ENCODE results near the gene TMEM179.

TMEM179 gene

DNA sequence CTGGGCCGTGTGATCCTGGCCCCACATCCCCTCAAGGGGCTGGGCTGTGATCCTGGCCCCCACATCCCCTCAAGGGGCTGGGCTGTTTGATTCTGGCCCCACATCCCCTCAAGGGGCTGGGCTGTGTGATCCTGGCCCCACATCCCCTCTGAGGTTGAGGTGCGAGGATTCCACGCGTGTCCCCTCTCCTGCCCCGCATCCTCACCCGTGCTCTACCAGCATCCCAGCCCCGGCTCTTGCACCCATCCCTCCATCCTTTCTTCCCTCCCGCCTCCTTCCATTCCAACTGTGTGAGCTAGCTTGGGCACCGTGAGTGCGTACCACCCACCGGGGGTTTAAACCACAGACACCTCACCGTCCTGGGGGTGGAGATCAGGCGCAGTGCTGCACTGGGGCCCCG is 31.1 kb upstream of the TMEM179 start:
- no peaks in the 10 kb centered on the region for H3K4me1 ChIP-seq (ENCODE audit: control insufficient read depth, insufficient read depth, low read length)
- H3K9me3 ChIP-seq (ENCODE audit: control insufficient read depth, insufficient read depth, low read length) = no peaks in the 10 kb centered on the region
- H3K36me3 ChIP-seq (ENCODE audit: control insufficient read depth, insufficient read depth, low read length) = no peaks in the 10 kb centered on the region
- H3K27me3 ChIP-seq (ENCODE audit: control insufficient read depth, insufficient read depth, low read length) = no peaks in the 10 kb centered on the region
- no peak overlapping the region for H3K4me3 ChIP-seq (ENCODE audit: low read depth, low read length)
- no peak overlapping the region for H3K9ac ChIP-seq (ENCODE audit: low read depth, low read length)

DNA sequence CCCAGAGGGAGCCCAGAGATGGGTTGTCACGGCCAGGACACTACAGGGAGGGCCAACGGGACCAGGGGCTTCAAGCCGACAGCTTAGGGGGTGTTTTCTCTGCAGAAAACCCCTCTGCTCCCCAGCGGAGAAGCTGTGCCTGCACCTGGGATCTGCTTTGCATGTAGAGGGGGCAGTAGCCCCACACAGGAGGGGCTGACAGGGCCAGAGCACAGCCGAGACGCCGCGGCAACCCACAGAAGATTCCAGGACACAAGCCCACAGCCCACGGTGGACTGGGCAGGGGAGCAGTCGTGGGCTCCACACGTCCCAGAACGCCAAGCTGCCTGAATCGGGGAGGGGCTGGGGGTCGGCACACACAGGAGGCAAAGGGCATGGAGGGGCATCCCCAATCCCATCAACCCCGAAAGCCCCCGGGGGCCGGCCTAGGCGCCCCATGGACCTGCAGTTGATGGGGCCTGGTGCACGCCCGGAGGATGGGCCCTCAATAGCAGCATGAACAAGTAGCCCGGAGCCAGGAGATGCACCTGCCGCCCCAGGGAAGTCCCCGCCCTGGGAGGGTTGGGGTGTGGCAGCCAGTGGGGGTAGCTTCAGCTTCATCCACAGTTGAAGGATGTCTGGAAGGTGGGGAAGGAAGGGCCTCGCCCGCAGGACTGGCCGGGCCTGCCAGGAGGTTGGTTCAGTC is 30.5 kb upstream of the TMEM179 start:
- Histone ChIP-seq H3K9ac (ENCODE audit: low read depth, low read length) (no peak overlapping the region), H3K4me3 (ENCODE audit: low read depth, low read length) (no peak overlapping the region), H3K4me1 (ENCODE audit: control insufficient read depth, insufficient read depth, low read length) (no peaks in the 10 kb centered on the region), H3K36me3 (ENCODE audit: control insufficient read depth, insufficient read depth, low read length) (no peaks in the 10 kb centered on the region), H3K9me3 (ENCODE audit: control insufficient read depth, insufficient read depth, low read length) (no peaks in the 10 kb centered on the region), H3K27me3 (ENCODE audit: control insufficient read depth, insufficient read depth, low read length) (no peaks in the 10 kb centered on the region)

DNA sequence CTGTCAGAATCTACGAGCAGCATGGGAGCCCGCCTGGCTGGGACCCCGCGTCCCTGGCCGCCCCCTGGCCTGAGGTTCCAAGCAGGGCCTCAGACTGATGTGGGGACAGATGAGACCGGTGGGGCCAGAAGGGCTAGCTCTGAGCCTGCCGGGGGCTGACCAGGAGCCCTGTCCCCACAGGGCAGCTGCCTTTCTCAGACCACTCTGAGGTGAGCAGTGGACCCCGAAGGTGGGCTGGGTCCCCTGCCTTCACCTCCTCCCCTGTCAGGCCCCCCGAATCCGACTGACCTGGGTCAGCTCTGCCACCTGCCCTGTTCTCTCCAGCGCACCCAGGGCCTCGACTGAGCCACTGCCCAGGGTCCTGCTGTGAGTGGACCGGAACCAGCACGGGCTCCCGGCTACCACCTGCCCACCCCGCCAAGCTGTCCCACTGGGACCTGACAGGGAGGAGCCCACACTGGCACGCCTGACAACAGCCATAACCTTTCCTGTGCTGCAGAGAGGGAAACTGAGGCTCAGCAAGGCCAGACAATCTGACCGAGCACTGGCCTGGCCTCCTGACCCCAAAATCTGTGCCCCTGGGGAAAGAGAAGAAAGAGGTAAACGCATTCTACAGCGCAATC is 29.7 kb upstream of the TMEM179 start:
- no peak overlapping the region for H3K9ac ChIP-seq (ENCODE audit: low read depth, low read length)
- H3K4me1 ChIP-seq (ENCODE audit: control insufficient read depth, insufficient read depth, low read length) = no peaks in the 10 kb centered on the region
- H3K9me3 ChIP-seq (ENCODE audit: control insufficient read depth, insufficient read depth, low read length) = no peaks in the 10 kb centered on the region
- H3K4me3 ChIP-seq (ENCODE audit: low read depth, low read length) = no peak overlapping the region
- no peaks in the 10 kb centered on the region for H3K27me3 ChIP-seq (ENCODE audit: control insufficient read depth, insufficient read depth, low read length)
- no peaks in the 10 kb centered on the region for H3K36me3 ChIP-seq (ENCODE audit: control insufficient read depth, insufficient read depth, low read length)

DNA sequence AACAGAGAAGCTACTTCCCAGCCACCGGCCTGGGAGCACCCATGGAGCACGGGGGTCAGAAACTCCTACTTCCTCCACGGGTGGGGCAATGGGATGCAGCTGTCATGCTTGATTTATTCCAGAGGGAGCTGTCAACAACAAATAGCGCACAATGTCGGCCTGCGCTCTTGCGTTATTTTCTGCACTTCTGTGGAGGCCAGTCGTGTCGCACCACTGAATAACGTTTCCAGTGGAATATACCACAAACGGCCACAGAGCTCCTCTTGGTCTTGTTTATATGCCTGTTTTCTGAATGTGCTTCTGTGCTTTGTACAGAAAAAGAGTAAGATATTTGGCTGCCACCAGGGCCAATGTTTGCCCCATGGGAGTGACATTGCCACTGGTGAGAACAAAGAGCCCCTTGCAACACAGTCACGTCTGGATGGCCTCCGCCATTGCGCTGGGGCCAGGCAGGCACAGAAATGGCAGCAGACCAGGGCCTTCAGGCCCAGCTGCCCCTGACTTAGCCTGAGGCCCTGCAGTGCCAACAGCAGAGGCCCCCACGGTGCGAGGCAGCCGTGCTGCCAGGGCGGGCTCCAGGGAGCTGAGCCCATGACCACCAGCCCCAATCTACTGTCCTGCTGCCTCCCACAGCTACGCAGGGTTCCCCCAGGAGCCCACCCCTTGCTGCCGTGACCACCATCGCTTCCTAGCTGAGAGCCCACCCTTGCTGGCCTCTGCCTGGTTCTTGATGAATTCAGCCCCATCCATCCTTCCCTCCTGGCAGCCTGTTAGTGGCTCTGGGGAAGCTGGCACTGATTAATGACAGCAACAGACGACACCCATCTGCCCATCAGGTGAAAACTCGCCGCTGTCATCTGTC is 28.9 kb upstream of the TMEM179 start:
- Histone ChIP-seq H3K4me1 (ENCODE audit: control insufficient read depth, insufficient read depth, low read length) (no peaks in the 10 kb centered on the region), H3K4me3 (ENCODE audit: low read depth, low read length) (no peak overlapping the region), H3K9ac (ENCODE audit: low read depth, low read length) (no peak overlapping the region), H3K36me3 (ENCODE audit: control insufficient read depth, insufficient read depth, low read length) (no peaks in the 10 kb centered on the region), H3K27me3 (ENCODE audit: control insufficient read depth, insufficient read depth, low read length) (no peaks in the 10 kb centered on the region), H3K9me3 (ENCODE audit: control insufficient read depth, insufficient read depth, low read length) (no peaks in the 10 kb centered on the region)

DNA sequence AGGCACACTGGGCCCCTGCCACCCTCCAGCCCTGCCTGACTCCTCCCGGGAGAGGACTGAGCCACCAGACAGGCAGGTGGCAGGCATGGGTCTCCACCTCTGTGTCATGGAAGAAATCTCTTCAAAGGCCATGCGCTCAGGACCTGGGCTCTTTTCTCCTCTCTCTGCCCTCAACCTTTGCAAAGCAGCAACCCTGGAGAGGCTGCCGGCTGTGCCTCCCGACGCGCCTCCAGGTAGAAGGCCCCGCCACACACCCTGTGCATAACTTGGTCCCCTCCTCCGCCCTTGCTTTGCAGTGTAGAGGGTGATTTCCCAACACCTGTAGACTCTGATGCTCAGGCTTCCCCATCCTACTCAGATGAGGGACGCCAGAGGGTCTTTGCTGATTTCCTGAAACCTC is 28.2 kb upstream of the TMEM179 start:
- H3K9ac ChIP-seq (ENCODE audit: low read depth, low read length) = no peak overlapping the region
- H3K4me1 ChIP-seq (ENCODE audit: control insufficient read depth, insufficient read depth, low read length) = no peaks in the 10 kb centered on the region
- no peaks in the 10 kb centered on the region for H3K36me3 ChIP-seq (ENCODE audit: control insufficient read depth, insufficient read depth, low read length)
- H3K27me3 ChIP-seq (ENCODE audit: control insufficient read depth, insufficient read depth, low read length) = no peaks in the 10 kb centered on the region
- no peaks in the 10 kb centered on the region for H3K9me3 ChIP-seq (ENCODE audit: control insufficient read depth, insufficient read depth, low read length)
- H3K4me3 ChIP-seq (ENCODE audit: low read depth, low read length) = no peak overlapping the region

DNA sequence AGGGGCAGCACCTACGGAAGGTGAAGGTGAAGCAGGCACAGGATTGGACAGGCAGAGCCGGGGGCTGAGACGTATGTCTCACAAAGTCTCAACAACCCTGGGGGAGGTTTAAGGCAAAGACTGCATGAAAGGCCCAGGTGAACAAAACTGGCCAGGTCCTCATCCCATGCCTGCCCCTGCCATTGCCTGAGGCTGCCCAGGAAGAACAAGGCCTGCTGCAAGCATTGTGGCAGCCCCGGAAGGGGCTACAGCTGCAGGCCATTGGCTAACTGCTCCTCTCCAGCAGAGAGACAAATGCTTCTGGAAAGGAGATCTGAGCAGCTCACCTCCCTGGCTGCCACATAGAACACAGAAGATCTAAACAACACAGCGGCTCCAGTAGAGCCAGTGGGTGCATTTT is 20.4 kb upstream of the TMEM179 start:
- no peak overlapping the region for H3K4me3 ChIP-seq (ENCODE audit: low read depth, low read length)
- no peaks in the 10 kb centered on the region for H3K27me3 ChIP-seq (ENCODE audit: control insufficient read depth, insufficient read depth, low read length)
- no peaks in the 10 kb centered on the region for H3K36me3 ChIP-seq (ENCODE audit: control insufficient read depth, insufficient read depth, low read length)
- no peak overlapping the region for H3K9ac ChIP-seq (ENCODE audit: low read depth, low read length)
- no peaks in the 10 kb centered on the region for H3K9me3 ChIP-seq (ENCODE audit: control insufficient read depth, insufficient read depth, low read length)
- H3K4me1 ChIP-seq (ENCODE audit: control insufficient read depth, insufficient read depth, low read length) = no peaks in the 10 kb centered on the region

DNA sequence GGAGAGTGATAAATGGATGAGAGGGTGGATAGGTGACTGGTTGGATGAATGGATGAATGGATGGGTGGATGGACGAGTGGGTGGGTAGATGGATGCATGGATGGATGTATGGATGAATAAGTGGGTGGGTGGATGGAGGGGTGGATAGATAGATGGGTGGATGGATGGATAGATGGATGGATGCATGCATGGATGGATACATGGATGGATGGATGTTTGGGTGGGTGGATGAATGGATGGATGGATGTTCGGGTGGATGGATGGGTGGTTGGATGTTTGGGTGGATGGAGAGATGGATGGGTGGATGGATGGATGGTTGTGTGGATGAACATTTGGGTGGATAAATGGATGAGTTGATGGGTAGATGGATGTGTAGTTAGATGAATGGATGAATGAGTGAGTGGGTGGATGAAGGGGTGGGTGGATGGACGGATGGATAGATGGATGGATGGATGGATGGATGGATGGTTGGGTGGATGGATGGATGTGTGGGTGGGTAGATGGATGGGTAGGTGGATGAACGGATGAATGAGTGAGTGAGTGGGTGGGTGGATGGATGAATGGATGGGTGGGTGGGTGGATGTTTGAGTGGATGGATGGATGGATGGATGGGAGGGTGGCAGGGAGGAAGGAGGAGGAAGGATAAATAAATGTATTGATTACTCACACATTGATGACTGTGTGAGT is 9.7 kb upstream of the TMEM179 start:
- Histone ChIP-seq H3K4me3 (ENCODE audit: low read depth, low read length) (no peak overlapping the region), H3K9me3 (ENCODE audit: control insufficient read depth, insufficient read depth, low read length) (no peaks in the 10 kb centered on the region), H3K9ac (ENCODE audit: low read depth, low read length) (no peak overlapping the region), H3K27me3 (ENCODE audit: control insufficient read depth, insufficient read depth, low read length) (no peaks in the 10 kb centered on the region), H3K4me1 (ENCODE audit: control insufficient read depth, insufficient read depth, low read length) (no peaks in the 10 kb centered on the region), H3K36me3 (ENCODE audit: control insufficient read depth, insufficient read depth, low read length) (peaks cover 3% of the 10 kb centered on the region)

DNA sequence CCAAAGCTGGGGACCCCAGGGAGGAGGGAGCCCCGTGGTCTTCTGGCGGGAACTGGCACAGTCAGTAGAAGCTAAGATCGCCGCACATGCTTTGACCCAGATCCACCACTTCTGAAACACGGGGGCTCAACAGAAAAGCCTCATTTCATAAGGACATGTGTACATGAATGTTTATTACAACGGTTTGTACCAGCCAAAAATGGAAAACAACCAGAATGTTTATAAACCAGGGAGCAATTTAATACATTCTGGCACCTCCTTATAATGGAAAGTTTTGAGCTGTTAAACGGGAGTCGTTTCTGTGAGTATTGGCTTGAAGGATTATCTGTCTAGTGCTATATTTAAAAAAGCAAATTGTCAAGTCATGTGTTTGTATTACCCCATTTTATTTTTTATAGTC is 7.3 kb upstream of the TMEM179 start:
- Histone ChIP-seq H3K9ac (ENCODE audit: low read depth, low read length) (no peak overlapping the region), H3K4me1 (ENCODE audit: control insufficient read depth, insufficient read depth, low read length) (no peaks in the 10 kb centered on the region), H3K27me3 (ENCODE audit: control insufficient read depth, insufficient read depth, low read length) (no peaks in the 10 kb centered on the region), H3K36me3 (ENCODE audit: control insufficient read depth, insufficient read depth, low read length) (peaks cover 3% of the 10 kb centered on the region), H3K4me3 (ENCODE audit: low read depth, low read length) (no peak overlapping the region), H3K9me3 (ENCODE audit: control insufficient read depth, insufficient read depth, low read length) (no peaks in the 10 kb centered on the region)

DNA sequence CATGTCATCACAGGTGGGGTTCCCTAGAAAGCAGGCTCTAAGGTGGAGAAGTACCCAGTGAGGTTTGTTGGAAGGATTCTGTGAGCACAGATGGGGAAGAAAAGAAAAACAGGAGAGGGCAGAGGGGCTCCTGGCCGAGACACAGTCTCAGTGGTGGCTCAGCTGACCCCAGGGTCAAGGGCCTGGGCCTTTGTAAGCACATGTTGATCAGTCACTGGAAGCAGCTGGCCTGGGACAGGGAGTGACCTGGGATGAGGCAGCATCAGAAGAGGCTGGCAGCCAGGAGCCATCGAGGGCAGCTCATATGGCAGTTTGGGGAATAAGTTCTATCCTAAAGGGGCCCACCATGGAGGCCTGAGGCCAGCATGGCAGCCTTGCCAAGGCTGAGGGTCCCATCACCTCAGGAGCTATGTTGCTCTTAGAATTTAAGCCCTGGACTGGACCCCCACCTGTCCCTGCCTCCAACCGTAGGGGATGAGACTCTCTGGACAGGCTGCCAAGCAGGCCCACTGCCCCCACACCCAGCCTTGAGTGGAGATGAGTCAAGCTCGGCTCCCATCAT is 6.3 kb upstream of the TMEM179 start:
- H3K27me3 ChIP-seq (ENCODE audit: control insufficient read depth, insufficient read depth, low read length) = peaks cover 1% of the 10 kb centered on the region
- H3K36me3 ChIP-seq (ENCODE audit: control insufficient read depth, insufficient read depth, low read length) = peaks cover 3% of the 10 kb centered on the region
- H3K9ac ChIP-seq (ENCODE audit: low read depth, low read length) = no peak overlapping the region
- no peaks in the 10 kb centered on the region for H3K4me1 ChIP-seq (ENCODE audit: control insufficient read depth, insufficient read depth, low read length)
- H3K4me3 ChIP-seq (ENCODE audit: low read depth, low read length) = no peak overlapping the region
- no peaks in the 10 kb centered on the region for H3K9me3 ChIP-seq (ENCODE audit: control insufficient read depth, insufficient read depth, low read length)

DNA sequence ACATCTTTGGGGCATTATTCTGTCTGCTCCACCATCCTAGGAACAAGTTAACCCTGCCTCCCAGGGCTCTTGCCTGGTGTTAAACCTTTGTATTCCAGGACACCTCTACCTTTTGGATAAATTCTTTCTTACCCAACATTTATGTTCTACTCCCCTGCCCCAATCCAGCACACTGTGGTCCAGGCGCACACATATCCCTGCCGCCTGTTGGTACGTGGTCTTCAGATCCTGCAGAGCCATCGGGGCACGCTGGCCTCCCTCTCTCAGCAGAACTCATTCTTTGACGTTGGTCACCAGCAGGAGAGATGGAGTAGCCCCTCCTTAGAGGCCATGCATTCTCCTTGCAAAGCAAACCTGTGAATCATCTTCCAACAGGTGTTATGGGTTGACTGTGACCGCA is 5.1 kb upstream of the TMEM179 start:
- peaks cover 3% of the 10 kb centered on the region for H3K36me3 ChIP-seq (ENCODE audit: control insufficient read depth, insufficient read depth, low read length)
- no peak overlapping the region for H3K4me3 ChIP-seq (ENCODE audit: low read depth, low read length)
- no peak overlapping the region for H3K9ac ChIP-seq (ENCODE audit: low read depth, low read length)
- no peaks in the 10 kb centered on the region for H3K9me3 ChIP-seq (ENCODE audit: control insufficient read depth, insufficient read depth, low read length)
- peaks cover 11% of the 10 kb centered on the region for H3K27me3 ChIP-seq (ENCODE audit: control insufficient read depth, insufficient read depth, low read length)
- no peaks in the 10 kb centered on the region for H3K4me1 ChIP-seq (ENCODE audit: control insufficient read depth, insufficient read depth, low read length)

DNA sequence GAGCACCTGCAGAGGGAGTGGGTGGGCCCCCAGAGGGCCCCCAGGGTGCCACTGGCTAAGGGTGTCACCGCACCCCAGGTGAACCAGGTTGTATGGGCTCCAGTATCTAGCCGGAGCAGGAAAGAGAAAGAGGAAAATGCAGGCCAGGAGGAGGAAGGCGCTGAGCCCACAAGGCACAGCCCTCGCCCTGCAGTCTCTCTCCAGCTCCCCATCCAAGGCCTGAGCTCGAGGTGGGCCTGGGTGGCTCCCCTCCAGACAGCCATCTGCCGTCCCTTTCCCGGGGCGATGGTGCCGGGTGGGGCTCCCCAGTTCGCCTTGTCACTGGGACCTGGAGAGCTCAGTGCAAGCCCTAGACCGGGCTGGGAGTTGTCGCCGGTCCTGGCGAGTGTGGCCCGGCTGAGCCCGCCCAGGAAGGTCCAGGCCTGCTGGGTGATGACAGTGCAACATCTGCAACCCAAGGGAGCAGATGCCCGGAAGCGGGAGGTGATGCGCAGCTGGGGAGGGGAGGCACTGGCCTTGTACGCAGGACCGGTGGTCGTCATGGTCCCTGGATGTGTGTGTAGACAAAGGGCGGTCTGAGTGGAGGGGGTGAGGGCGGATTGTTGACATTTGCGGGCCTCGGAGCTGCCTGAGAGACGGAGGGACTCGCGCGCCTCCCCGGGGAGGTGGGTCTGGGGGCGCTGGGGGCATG is 716 bp downstream of the TMEM179 start:
- H3K4me3 ChIP-seq (ENCODE audit: low read depth, low read length) = peak overlapping the region; percentile 48
- H3K36me3 ChIP-seq (ENCODE audit: control insufficient read depth, insufficient read depth, low read length) = no peaks in the 10 kb centered on the region
- peaks cover 18% of the 10 kb centered on the region for H3K27me3 ChIP-seq (ENCODE audit: control insufficient read depth, insufficient read depth, low read length)
- no peak overlapping the region for H3K9ac ChIP-seq (ENCODE audit: low read depth, low read length)
- no peaks in the 10 kb centered on the region for H3K4me1 ChIP-seq (ENCODE audit: control insufficient read depth, insufficient read depth, low read length)
- no peaks in the 10 kb centered on the region for H3K9me3 ChIP-seq (ENCODE audit: control insufficient read depth, insufficient read depth, low read length)
